ENCODE results near the gene RPLP1.

RPLP1 gene

DNA sequence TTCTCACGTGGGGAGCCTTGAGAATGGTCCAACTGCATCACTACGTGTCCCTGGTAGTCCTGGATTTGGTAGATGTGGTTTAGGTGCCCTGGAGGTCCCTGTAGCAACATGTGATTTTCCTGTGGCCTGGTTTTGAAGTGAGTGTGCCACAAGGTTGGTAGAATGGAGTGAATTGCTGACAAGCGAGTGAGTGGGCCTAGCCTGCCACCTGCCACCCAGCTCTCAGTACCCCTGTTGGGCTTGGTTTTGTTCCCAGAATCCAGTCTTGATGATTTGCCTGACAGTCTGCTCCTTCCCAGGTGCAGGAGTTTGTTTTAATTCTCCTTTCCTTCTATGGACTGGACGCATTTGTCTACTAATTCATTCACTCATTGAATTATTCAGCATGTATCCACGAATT lies 19.4 kb downstream of the RPLP1 start:
- no peak for DNase-seq

- DNase-seq: no peak
Observed at GRCh38 chr15:69472562-69472961, 19.9 kb downstream of the RPLP1 start.

DNA sequence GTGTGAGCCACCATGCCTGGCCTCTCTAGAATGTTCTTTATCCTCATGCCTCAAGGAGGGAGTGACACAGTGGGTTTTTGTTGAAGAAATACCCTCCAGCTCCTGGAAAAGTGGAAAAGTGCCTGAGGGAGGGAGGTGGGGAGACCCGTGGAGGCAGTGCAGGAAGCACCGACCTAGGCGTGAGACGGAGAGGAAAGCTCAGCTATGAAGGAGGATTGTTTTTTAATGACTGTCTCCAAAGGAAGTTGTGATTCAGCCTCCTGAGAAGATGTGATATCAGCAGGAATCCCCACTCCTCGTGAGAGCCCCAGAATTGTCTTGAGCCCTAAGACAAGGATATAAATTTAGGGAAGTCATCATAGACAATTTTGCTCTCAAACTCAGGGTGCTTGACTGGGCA lies 21.7 kb downstream of the RPLP1 start:
- peak; percentile 55 for DNase-seq

DNA sequence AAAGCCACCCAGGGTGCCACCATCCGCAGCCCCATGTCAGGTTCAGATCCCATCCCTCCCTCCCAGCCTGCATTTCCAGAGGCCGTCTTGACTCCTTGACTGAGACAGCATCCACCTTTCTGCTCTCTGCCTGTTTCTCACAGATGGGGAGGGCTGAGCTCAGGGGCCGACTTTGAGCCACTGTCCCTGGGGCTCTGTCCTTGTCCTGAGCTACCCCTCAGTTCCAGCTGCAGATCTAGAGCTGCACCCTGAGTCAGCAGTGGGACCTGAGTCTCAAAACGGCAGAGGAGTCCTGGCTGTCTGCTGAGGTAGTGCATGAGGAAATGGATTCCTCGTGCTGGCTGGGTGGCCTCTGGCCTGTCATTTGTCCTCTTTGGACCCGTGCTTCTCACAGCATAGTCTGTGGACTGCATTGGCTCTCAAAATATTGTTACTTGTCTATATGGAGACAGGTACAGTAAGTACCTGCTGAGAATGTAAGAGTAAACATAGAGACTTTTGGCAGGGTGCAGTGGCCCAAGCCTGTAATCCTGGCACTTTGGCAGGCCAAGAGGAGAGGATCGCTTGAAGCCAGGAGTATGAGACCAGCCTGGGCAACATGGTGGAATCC lies 22.3 kb downstream of the RPLP1 start:
- DNase-seq: peak; percentile 10

DNA sequence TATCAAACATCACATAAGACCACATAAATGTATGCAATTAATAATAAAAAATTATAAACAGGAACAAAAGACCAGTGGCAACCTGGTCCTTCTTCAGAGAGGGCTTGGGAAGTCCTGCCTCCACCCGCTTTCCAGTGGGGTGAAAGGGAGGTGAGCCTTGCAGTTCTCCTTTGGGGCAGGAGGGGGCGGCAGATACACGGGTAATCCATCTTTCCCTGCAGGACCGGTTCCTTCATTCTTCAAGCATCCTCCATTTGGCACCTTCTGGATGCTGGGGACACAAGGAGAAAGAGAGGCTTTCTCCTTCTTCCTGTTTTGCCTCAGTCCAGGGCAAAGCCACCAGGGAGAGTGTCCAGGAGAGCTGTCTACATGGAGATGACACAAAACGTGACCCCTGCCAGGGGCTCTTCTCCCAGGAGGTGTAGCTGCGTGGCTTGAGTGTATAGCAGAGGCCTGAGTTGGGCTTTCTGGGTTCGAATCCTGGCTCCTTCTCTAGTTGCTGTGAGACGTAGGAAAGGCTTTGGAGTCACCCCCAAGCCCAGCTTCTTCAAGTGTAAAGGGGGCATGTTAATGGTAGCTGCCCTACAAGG lies 23.2 kb downstream of the RPLP1 start:
- peak; percentile 58 for DNase-seq

- DNase-seq: no peak
Observed at GRCh38 chr15:69476704-69477473, 24.3 kb downstream of the RPLP1 start.

GRCh38 chr15:69478259-69478781 lies 25.7 kb downstream of the RPLP1 start:
- DNase-seq: no peak

- no peak for DNase-seq
Observed at GRCh38 chr15:69479081-69479480, 26.5 kb downstream of the RPLP1 start.

GRCh38 chr15:69479971-69480370 lies 27.4 kb downstream of the RPLP1 start:
- DNase-seq: no peak

- no peak for DNase-seq
Observed at GRCh38 chr15:69480932-69481331, 28.3 kb downstream of the RPLP1 start.

- no peak for DNase-seq
Observed at GRCh38 chr15:69482686-69483256, 30.2 kb downstream of the RPLP1 start.

- no peak for DNase-seq
Observed at GRCh38 chr15:69484837-69485236, 32.2 kb downstream of the RPLP1 start.

DNA sequence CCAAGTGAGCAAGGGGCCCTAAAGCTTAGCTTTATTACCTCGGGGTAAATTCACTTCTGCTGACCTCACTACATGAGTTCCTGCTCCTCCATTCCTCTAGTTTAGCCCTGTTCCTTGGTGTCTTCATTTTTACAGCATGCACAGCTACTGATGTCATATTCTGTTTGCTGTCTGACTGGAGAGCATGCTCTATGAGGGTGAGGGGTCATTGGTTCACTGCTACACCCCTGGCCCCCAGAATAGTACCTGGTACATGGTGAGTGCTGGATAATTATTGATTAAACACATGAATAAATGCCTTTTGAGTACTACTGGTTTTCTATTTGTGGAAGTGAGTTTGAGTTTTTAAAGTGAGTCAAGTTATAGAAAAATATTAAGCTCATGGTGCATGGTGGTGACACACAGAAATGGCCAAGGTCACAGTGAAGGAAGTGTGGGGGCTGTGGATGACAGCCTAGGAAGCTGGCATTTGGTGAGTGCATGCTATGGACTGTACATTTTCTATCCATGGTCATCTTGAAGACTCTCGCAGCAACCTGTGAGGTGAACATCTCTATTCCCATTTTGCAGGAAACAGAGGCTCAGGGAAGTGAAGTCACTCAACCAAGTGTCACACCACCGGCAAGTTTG lies 34.0 kb downstream of the RPLP1 start:
- no peak for DNase-seq

DNA sequence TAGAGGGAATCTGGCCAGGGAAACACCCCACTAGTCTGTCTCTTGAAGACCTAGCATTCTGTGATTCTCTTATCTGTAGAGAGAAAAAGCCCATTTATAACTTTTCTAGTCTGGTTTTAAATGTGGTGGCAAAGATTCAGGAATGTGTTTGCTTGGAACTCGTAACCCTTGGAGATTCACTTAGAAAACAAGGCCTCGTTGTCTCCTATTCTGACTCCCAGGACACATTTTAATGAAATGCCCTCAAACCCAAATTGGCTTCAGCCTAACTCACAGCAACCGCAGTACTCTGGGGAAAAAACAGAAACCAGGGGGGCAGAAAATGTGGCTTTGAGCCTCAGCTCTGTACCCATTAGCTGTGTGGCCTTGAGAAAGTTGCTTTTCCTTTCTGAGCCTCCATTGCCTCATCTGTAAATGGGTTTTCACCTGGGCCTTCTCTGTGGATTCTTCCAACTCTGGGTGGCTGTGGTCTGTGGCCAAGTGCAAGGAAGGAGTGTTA lies 36.5 kb downstream of the RPLP1 start:
- no peak for DNase-seq

DNA sequence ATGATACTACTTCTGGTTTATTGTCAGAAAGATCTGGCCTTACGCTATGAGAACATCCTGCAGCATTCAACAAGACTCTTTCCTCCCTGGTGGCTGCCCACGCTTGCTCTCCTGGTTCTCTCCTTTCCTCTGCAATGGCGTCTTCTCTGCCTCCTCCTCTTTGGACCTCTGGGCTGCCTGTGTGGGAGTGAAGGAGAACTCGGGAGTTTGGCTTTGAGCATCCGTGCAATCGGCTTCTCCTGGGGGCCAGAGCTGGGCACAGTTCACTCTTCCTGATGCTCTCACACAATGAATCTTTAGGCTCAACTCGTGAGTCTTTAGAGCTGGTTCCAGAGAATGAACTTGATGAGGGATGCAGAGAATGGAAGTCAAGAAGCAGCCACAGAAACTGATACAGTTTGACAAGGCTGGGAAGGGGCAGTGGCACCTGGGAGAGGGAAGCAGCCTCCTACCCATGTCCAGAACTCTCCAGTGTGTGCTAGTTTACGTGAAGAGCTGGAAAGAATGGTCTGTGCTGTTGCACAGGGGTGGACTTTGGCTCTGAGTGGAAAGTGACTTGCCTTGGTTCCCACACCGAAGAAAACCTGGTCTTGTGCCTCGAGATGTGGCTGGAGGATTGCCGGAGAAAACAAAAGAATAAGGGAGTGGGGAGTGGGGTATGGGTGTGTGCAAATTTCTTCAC lies 37.9 kb downstream of the RPLP1 start:
- no peak for DNase-seq

- DNase-seq: no peak
Observed at GRCh38 chr15:69491038-69491505, 38.5 kb downstream of the RPLP1 start.

DNA sequence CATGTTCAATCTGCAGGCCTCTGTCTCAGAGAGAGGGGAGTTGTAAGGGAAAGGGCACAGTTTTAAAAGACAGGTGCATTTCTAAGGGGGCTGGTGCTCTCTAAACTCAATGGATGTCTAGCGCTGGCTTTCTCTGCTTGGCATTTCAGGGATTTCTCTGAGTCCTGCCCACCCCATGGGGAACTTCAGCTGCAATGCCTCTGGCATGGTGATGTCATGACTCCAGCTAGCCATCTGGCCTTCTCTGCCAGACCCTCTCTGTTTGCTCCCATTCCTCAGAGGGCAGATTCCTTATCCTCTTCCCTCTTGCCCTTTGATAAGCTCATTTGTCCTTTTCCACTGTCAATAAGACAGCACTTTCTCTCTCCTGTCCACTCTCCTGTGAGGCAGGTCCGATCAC lies 40.8 kb downstream of the RPLP1 start:
- no peak for DNase-seq

DNA sequence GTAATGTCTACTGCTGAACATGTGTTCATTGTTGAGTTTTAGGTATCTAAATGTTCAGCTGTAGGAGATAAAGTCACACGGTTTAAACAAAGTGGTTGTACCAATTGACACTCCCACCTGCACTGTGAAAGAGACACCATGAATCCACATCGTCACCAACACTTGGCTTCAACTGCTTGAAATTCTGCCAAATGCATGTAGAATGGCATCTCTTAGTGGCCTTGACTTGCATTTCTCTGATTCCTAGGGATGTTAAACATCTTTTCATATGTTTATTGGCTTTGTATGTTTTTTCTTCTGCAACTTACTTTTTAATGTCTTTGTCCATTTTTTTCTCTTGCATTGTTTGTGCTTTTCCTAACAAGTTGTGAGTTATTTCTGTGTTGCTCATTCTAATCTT lies 43.4 kb downstream of the RPLP1 start:
- DNase-seq: no peak

DNA sequence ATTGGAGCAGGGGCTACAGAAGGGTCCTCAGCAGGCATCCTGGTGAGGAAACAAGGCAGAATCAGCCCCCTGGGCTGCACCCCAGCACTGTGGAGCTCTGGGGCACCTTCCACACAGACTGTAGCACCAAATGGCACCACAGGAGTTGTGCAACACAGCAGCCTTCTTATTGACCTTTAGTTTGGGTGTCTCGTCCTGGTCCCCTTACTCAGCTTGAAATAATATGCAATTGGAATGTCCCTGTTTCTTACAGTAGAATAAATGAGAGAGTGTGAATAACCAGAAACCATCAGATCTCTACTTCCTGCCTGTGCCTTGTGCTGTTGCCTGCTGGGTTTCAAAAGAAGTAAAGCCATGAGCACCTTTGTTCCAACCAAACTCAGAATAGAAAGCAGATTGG lies 44.5 kb downstream of the RPLP1 start:
- DNase-seq: no peak

GRCh38 chr15:69497667-69498066 lies 45.0 kb downstream of the RPLP1 start:
- DNase-seq: no peak

DNA sequence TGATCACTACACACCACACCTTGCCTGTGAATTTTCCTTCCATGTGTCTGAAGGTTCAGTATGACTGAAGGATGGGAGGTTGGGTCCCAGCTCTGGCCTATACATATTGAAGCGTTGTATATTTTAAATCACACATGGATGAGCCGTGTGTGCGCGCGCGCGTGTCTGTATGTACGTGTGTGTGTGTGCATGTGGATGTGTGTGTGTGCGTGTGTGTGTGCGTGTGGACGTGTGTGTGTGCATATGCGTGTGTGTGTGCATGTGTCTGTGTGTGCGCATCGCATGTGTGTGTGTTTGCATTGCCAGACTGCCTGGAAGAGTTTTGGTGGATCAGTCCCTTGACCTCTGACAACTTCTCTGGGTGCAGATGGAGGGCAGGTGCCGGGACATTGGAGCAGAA lies 45.7 kb downstream of the RPLP1 start:
- DNase-seq: no peak

GRCh38 chr15:69498987-69499386 lies 46.4 kb downstream of the RPLP1 start:
- DNase-seq: no peak
